K562 (cell line): ENCODE data around the gene PMP22. TPM values are rescaled to one million over a fixed set of nuclear protein-coding genes. Genes with fewer than 3 reads are reported as not detected.
A peak's percentile ranks its signal among the peaks of the same experiment; 100 is the strongest.

ENCODE experiments used
- ATAC-seq: fragments of 200-7000 bp; cut with Tn5 transposase; 3 replicates; pipeline ENCODE4 v1.9.1; 2020; ENCODE audit warnings: moderate library complexity
- BruUV-seq: library from RNA; stranded (reverse); fragments of 400-500 nt; replicated peaks from 2 replicates; lab custom pipeline; 2021; lab: Mats Ljungman, UMichigan
- CTCF ChIA-PET: fragments of 300-600 bp; formaldehyde crosslinking; extraction: SDS; loops from one replicate; lab custom pipeline; 2021; ENCODE audit warnings: low intra/inter-chr PET ratio; lab: Yijun Ruan, JAX
- POLR2A ChIA-PET: fragments of 300-600, 350-650 bp; sonication (Branson Sonifier 250); formaldehyde crosslinking; extraction: SDS; loops from one replicate; lab custom pipeline; 2021; ENCODE audit warnings: antibody characterized with exemption, inconsistent platforms; lab: Yijun Ruan, JAX
- DNase-seq, 4 experiments: peaks; one replicate each; pipeline versions ENCODE4 v3.0.0 to v3.0.0-alpha.2; 2011 to 2018; ENCODE audit warnings: low spot score in 3 of 4, mixed read lengths in 3 of 4; ENCODE audit errors: extremely low read depth in 1 of 4
- FAIRE-seq: peaks from 2 replicates; lab custom pipeline; 2011; peaks lifted over from hg19 to GRCh38; lab: Jason Lieb, UNC
- H2AFZ ChIP-seq: 2 replicates; pipeline ENCODE4 v1.6.0; 2011; ENCODE audit warnings: low read depth, low read length, control low read depth, inconsistent platforms
- H3K27ac ChIP-seq: fragments of 200-600 bp; 3 replicates; pipeline ENCODE4 v1.8.0; 2011; ENCODE audit warnings: low read depth, mild to moderate bottlenecking, control low read depth, inconsistent platforms, low read length, moderate library complexity, mixed read lengths; ENCODE audit errors: extremely low read depth
- H3K27me3 ChIP-seq, 2 experiments: fragments of 300-600 bp in 1 of 2; 2 replicates in 1 of 2; 3 replicates in 1 of 2; pipeline versions ENCODE4 v1.6.0 to v1.8.0; 2011; ENCODE audit warnings: inconsistent platforms in 2 of 2, low read length in 2 of 2, mild to moderate bottlenecking in 1 of 2, mixed read lengths in 1 of 2, moderate library complexity in 1 of 2; ENCODE audit not compliant: control insufficient read depth in 2 of 2, insufficient read depth in 2 of 2
- H3K36me3 ChIP-seq: fragments of 300-600 bp; 3 replicates; pipeline ENCODE4 v1.8.0; 2011; ENCODE audit warnings: mild to moderate bottlenecking, low read length, inconsistent platforms; ENCODE audit not compliant: control insufficient read depth, insufficient read depth
- H3K4me1 ChIP-seq, 2 experiments: fragments of 200-600 bp in 1 of 2; replicated peaks in 1 of 2; 2 replicates in 1 of 2; 3 replicates in 1 of 2; pipeline versions ENCODE4 v1.5.1 to v1.8.0; 2011; ENCODE audit warnings: inconsistent platforms in 2 of 2, low read length in 2 of 2, mild to moderate bottlenecking in 1 of 2, mixed read lengths in 1 of 2, moderate library complexity in 1 of 2; ENCODE audit not compliant: control insufficient read depth in 2 of 2, insufficient read depth in 2 of 2
- H3K4me2 ChIP-seq: 2 replicates; pipeline ENCODE4 v1.6.1; 2011; ENCODE audit warnings: low read length, control low read depth, inconsistent platforms, mixed read lengths; ENCODE audit not compliant: insufficient read depth
- H3K4me3 ChIP-seq: fragments of 200-600 bp; sonication (generic), shearing (Covaris generic); 2 replicates; pipeline ENCODE4 v1.5.1; 2016; ENCODE audit warnings: control low read depth, inconsistent platforms
- H3K79me2 ChIP-seq: fragments of 200-600 bp; 3 replicates; pipeline ENCODE4 v1.8.0; 2011; ENCODE audit warnings: low read length, inconsistent platforms; ENCODE audit not compliant: control insufficient read depth, insufficient read depth
- H3K9ac ChIP-seq, 2 experiments: 2 replicates each; pipeline versions ENCODE4 v1.6.0 to v1.6.1; 2011; ENCODE audit warnings: low read depth in 2 of 2, low read length in 2 of 2, control low read depth in 1 of 2, inconsistent platforms in 1 of 2, mild to moderate bottlenecking in 1 of 2, mixed read lengths in 1 of 2; ENCODE audit not compliant: insufficient read depth in 1 of 2
- H3K9me1 ChIP-seq: one replicate; pipeline ENCODE4 v1.6.0; 2011; ENCODE audit warnings: inconsistent platforms, mild to moderate bottlenecking, low read length, moderate library complexity; ENCODE audit not compliant: control insufficient read depth, insufficient read depth
- H3K9me3 ChIP-seq: replicated peaks from 2 replicates; pipeline ENCODE4 v1.5.1; 2011; ENCODE audit warnings: low read depth, low read length, inconsistent platforms; ENCODE audit not compliant: control insufficient read depth, insufficient read depth
- H4K20me1 ChIP-seq: replicated peaks from 2 replicates; pipeline ENCODE4 v1.6.1; 2011; ENCODE audit warnings: low read length, inconsistent platforms, mixed read lengths; ENCODE audit not compliant: control insufficient read depth, insufficient read depth
- ZBTB33 ChIP-seq: sonication (generic); formaldehyde crosslinking; IDR thresholded peaks from 2 replicates; pipeline ENCODE4 v1.8.1; 2023; ENCODE audit warnings: mild to moderate bottlenecking, missing genetic modification reagents
- ZNF395 ChIP-seq: fragments of 200-800 bp; sonication (Bioruptor generic); IDR thresholded peaks from 2 replicates; pipeline ENCODE4 v1.6.1; 2017; ENCODE audit warnings: missing genetic modification characterization, missing compliant biosample characterization
- in situ Hi-C: fragments of 300-500 bp; cut with MboI; formaldehyde crosslinking; loops from 4 replicates; pipeline ENCODE4 v1.15.0; 2018; ENCODE audit warnings: inconsistent platforms, mixed read lengths
- intact Hi-C: fragments of 100-400 bp; cut with micrococcal nuclease; formaldehyde crosslinking; loops from 2 replicates; pipeline ENCODE4 v1.14.2; 2022
- polyA plus RNA-seq, 8 experiments: library from polyadenylated mRNA; depleted of rRNA in 4 of 8; stranded (reverse) in 5 of 8; unstranded in 3 of 8; fragments of >200 nt; fragmentation: Nextera tagmentation in 2 of 8; fragmentation: Illumina TruSeq in 1 of 8; extraction: Ambion mirVana in 2 of 8; extraction: Trizol in 1 of 8; gene quantifications; 2 replicates each; pipeline versions ENCODE4 v1.2.1 to v1.2.3, GENCODE V29; 2011 to 2014; ENCODE audit warnings: inconsistent platforms in 1 of 8, missing spikeins in 1 of 8
- total RNA-seq, 7 experiments: library from RNA; depleted of rRNA in 6 of 7; stranded (reverse); fragments of >200 nt in 6 of 7; fragmentation: Illumina TruSeq in 2 of 7; extraction: Trizol in 2 of 7; gene quantifications; 2 replicates each; pipeline versions ENCODE4 v1.2.1 to v1.2.3, GENCODE V29; 2011 to 2021; ENCODE audit warnings: low replicate concordance in 1 of 7

The PMP22 gene
- total and polyA plus RNA-seq, 9 of the 15 experiments (the other 6 are each of a cell fraction or from before 2014, with no cell fraction given) = 12.6 to 62.3 (median 25.8) TPM

- peaks cover 7% of the 10 kb centered on the region; the same call in 1 of the 3 replicates for H3K36me3 ChIP-seq
- ChIA-PET POLR2A (interaction anchor here (0.7 kb wide), 1 partner anchor 14 kb away, joined by 3 read pairs; no protein-coding TSS in a partner anchor), CTCF (no interaction called here)
- H4K20me1 ChIP-seq = no peaks in the 10 kb centered on the region
- intact Hi-C loops (no loop called here), in situ Hi-C loops (no loop called here)
- H3K9me3 ChIP-seq = no peaks in the 10 kb centered on the region
- peak overlapping the region; percentile 58; the same call in 1 of the 2 replicates for H2AFZ ChIP-seq
- H3K4me1 ChIP-seq = peaks cover 13 to 48% of the 10 kb centered on the region in 2 experiments
- peak overlapping the region; percentile 34; the same call in 1 of the 3 replicates for H3K27ac ChIP-seq
- TF ChIP-seq ZNF395 (0 out of 2 replicates have a peak, but pooled peaks have one; percentile 21), ZBTB33 (no peak)
- H3K27me3 ChIP-seq = no peaks in the 10 kb centered on the region
- DNase-seq (no peak), ATAC-seq (no peak), FAIRE-seq (no peak)
- H3K79me2 ChIP-seq = peaks cover 6% of the 10 kb centered on the region
- peak overlapping the region in 1 of 2 experiments; percentile 20; a peak in 1 of 4 replicates for H3K9ac ChIP-seq
- BruUV-seq = no TSS peak
- no peaks in the 10 kb centered on the region for H3K9me1 ChIP-seq
- no peak overlapping the region for H3K4me2 ChIP-seq
- H3K4me3 ChIP-seq = no peak overlapping the region
These were observed 24.5 kb downstream of the PMP22 start for GRCh38 chr17:15240644-15241043.
